Neural cell (in vitro differentiated cells): ENCODE data around the gene EEF1AKMT3.

Source experiments
- EP300 ChIP-seq: fragments of 450-650 bp; conservative IDR thresholded peaks from 2 replicates; pipeline ENCODE4 v1.6.1; 2014; ENCODE audit warnings: antibody characterized with exemption, mild to moderate bottlenecking, moderate library complexity; ENCODE audit not compliant: poor library complexity, severe bottlenecking
- EZH2 ChIP-seq: fragments of 200-600, 300-800 bp; shearing (Covaris generic), sonication (generic); IDR thresholded peaks from 2 replicates; pipeline ENCODE4 v1.6.1; 2014; ENCODE audit warnings: antibody characterized with exemption, low read length, borderline replicate concordance, mild to moderate bottlenecking; ENCODE audit not compliant: insufficient read depth, poor library complexity, severe bottlenecking
- MXI1 ChIP-seq: fragments of 450-650 bp; conservative IDR thresholded peaks from 2 replicates; pipeline ENCODE4 v1.6.1; 2014; ENCODE audit warnings: antibody characterized with exemption, mild to moderate bottlenecking; ENCODE audit not compliant: poor library complexity, severe bottlenecking
- POLR2AphosphoS5 ChIP-seq: IDR thresholded peaks from 2 replicates; pipeline ENCODE4 v1.6.1; 2012
- RAD21 ChIP-seq: fragments of 450-650 bp; conservative IDR thresholded peaks from 2 replicates; pipeline ENCODE4 v1.6.1; 2014; ENCODE audit warnings: antibody characterized with exemption, mild to moderate bottlenecking, moderate library complexity
- SMC3 ChIP-seq: fragments of 450-650 bp; conservative IDR thresholded peaks from 2 replicates; pipeline ENCODE4 v1.6.1; 2014; ENCODE audit warnings: antibody characterized with exemption, mild to moderate bottlenecking, moderate library complexity; ENCODE audit not compliant: poor library complexity
- TAF1 ChIP-seq: IDR thresholded peaks from 2 replicates; pipeline ENCODE4 v1.6.1; 2012; ENCODE audit warnings: low read depth
- TF ChIP-seq, protein P1 (sequence below): fragments of 450-650 bp; IDR thresholded peaks from 2 replicates; pipeline ENCODE4 v1.5.1; 2014; ENCODE audit warnings: antibody characterized with exemption, mild to moderate bottlenecking, moderate library complexity; ENCODE audit not compliant: poor library complexity, severe bottlenecking
- TF ChIP-seq, protein P2 (sequence below): IDR thresholded peaks from 2 replicates; pipeline ENCODE4 v1.6.1; 2012; ENCODE audit warnings: borderline replicate concordance

DNA sequence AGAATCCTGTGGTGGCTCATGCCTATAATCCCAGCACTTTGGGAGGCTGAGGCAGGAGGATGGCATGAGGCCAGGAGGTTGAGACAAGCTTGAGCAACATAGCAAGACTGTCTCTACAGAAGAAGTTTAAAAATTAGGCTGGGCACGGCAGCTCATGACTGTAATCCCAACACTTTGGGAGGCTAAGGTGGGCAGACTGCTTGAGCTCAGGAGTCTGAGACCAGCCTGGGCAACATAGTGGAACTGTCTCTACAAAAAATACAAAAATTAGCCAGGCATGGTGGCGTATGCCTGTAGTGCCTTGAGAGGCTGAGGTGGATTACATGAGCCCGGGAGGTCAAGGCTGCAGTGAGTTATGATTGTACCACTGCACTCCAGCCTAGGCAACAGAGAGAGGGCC, 4.5 kb upstream of the EEF1AKMT3 start:
- TF ChIP-seq, protein P1, sequence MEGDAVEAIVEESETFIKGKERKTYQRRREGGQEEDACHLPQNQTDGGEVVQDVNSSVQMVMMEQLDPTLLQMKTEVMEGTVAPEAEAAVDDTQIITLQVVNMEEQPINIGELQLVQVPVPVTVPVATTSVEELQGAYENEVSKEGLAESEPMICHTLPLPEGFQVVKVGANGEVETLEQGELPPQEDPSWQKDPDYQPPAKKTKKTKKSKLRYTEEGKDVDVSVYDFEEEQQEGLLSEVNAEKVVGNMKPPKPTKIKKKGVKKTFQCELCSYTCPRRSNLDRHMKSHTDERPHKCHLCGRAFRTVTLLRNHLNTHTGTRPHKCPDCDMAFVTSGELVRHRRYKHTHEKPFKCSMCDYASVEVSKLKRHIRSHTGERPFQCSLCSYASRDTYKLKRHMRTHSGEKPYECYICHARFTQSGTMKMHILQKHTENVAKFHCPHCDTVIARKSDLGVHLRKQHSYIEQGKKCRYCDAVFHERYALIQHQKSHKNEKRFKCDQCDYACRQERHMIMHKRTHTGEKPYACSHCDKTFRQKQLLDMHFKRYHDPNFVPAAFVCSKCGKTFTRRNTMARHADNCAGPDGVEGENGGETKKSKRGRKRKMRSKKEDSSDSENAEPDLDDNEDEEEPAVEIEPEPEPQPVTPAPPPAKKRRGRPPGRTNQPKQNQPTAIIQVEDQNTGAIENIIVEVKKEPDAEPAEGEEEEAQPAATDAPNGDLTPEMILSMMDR: no peak
- TF ChIP-seq EP300 (no peak), EZH2 (no peak), MXI1 (no peak), POLR2AphosphoS5 (no peak), TAF1 (no peak), RAD21 (no peak), SMC3 (no peak)
- TF ChIP-seq, protein P2, sequence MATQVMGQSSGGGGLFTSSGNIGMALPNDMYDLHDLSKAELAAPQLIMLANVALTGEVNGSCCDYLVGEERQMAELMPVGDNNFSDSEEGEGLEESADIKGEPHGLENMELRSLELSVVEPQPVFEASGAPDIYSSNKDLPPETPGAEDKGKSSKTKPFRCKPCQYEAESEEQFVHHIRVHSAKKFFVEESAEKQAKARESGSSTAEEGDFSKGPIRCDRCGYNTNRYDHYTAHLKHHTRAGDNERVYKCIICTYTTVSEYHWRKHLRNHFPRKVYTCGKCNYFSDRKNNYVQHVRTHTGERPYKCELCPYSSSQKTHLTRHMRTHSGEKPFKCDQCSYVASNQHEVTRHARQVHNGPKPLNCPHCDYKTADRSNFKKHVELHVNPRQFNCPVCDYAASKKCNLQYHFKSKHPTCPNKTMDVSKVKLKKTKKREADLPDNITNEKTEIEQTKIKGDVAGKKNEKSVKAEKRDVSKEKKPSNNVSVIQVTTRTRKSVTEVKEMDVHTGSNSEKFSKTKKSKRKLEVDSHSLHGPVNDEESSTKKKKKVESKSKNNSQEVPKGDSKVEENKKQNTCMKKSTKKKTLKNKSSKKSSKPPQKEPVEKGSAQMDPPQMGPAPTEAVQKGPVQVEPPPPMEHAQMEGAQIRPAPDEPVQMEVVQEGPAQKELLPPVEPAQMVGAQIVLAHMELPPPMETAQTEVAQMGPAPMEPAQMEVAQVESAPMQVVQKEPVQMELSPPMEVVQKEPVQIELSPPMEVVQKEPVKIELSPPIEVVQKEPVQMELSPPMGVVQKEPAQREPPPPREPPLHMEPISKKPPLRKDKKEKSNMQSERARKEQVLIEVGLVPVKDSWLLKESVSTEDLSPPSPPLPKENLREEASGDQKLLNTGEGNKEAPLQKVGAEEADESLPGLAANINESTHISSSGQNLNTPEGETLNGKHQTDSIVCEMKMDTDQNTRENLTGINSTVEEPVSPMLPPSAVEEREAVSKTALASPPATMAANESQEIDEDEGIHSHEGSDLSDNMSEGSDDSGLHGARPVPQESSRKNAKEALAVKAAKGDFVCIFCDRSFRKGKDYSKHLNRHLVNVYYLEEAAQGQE: no peak
